RPMI8226 (cell line): Measurements from ENCODE around the gene HAGHL.

Experiments
- DNase-seq: peaks from one replicate; pipeline ENCODE4 v3.0.0-alpha.2; 2015

The HAGHL gene

DNA sequence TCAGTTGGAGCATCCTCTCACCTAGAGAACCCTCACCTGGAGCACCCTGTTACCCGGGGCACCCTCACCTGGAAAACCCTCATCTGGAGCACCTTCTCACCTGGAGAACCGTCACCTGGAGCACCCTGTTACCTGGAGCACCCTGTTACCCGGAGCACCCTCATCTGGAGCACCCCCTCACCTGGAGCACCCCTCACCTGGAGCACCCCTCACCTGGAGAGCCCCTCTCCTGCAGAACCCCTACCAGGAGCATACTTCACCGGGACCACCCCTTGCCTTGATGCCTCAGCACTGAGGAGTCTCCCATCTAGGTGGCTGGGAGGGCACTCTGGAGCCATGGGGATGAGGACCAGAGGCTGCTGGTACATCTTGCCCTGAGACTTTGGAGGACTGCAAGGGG lies 17.9 kb upstream of the HAGHL start:
- no peak for DNase-seq

GRCh38 chr16:709566-710499 lies 17.1 kb upstream of the HAGHL start:
- peak; percentile 71 for DNase-seq

- DNase-seq = peak; percentile 22
Observed at GRCh38 chr16:710500-711075, 16.3 kb upstream of the HAGHL start.

- no peak for DNase-seq
Observed at GRCh38 chr16:711084-711483, 15.8 kb upstream of the HAGHL start.

DNA sequence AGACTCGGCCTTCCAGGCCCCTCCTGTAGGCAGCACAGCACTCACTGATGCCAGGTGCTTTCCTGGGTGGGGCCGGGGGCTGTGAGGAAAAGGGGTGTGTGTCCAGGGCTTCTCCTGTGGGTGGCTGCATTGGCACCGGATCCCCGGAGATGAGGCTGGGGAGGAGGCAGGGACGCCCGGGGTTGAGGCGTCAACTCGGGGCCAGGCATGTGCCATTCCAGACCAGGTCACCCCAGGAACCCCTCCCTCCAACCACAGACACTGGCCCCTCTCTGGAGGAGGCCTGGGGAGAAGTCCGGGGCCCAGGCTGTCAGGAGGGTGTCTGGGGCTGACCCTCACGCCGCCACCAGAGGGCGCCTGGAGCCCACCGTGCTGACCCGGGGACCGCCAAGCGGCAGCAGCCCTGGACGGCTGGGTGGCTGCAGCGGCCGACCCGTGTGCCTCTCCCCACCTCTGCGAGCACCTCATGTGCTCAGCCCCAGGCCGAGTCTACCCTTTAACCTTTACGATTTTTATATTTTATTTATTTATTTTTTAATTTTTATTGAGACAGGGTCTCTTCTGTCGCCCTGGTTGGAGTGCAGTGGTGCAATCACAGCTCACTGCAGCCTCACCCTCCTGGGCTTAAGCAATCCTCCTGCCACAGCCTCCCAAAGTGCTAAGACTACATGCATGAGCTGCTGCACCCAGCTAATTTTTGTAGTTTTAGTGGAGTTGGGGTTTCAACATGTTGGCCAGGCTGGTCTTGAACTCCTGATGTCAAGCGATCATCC lies 15.2 kb upstream of the HAGHL start:
- peak; percentile 85 for DNase-seq

- DNase-seq = peak; percentile 75
Observed at GRCh38 chr16:712740-713250, 14.1 kb upstream of the HAGHL start.

DNA sequence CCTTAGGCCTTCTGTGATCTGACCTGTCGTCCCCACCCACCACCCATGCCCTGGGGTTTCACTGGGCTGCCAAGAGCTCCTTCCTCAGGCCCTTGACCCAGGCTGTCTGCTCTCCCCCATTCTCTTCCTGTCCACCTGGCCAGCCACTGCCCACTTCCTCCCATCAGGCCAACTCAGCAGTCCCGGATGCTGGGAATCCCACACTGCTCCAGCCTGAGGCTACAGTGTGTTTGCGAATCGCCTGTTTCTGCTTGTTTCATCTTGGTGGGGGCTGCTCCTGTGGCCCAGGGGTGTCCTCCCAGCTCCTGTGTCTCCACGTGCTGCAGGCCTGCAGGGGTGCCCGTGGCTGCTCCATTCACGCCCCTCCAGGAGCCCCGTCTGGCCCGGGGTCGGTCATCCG lies 12.8 kb upstream of the HAGHL start:
- DNase-seq = no peak

GRCh38 chr16:714558-715476 lies 12.1 kb upstream of the HAGHL start, which contains the start of gene METRN:
METRN (plus strand) TSS chr16:715118; CDS start chr16:715290, 172 bp downstream.
- peak; percentile 96 for DNase-seq

- DNase-seq = peak; percentile 69
Observed at GRCh38 chr16:715477-716199, 11.3 kb upstream of the HAGHL start.

- DNase-seq = no peak
Observed at GRCh38 chr16:716200-716568, 10.7 kb upstream of the HAGHL start.

DNA sequence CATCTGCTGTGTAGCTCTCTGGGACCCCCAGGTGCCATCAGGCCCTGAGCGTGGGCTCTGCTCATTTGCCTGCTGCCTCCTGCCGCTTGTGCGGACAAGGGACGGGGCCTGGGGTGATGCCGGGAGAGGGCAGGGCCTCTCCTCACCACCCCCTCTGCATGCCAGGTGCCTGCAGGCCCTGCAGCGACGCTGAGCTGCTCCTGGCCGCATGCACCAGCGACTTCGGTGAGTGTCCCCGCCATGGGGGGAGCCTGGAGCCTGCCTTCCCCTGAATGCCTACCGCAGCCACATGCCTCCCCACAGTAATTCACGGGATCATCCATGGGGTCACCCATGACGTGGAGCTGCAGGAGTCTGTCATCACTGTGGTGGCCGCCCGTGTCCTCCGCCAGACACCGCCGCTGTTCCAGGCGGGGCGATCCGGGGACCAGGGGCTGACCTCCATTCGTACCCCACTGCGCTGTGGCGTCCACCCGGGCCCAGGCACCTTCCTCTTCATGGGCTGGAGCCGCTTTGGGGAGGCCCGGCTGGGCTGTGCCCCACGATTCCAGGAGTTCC lies 10.1 kb upstream of the HAGHL start:
- DNase-seq = no peak

GRCh38 chr16:717450-718245 lies 9.3 kb upstream of the HAGHL start:
- DNase-seq = no peak

GRCh38 chr16:718389-718788 lies 8.5 kb upstream of the HAGHL start:
- no peak for DNase-seq

DNA sequence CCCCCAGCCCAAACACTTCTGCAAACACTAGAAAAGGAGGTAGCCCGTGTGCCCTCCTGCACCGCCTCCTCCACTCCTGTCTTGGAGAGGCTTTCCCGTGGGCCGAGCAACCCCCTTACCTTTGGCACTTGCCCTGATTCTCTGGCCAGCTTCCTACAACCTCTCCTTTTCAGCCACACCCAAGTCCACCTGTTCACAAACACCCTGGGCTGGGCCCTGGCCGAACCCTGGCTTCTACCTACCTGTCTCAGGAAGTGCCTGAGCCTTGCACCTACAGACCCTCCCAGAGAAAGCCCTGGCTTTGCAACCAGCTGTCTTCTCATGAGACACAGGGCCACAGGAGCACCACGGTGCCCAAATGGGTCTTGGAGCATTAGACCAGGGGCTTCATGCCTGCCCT lies 8.0 kb upstream of the HAGHL start:
- no peak for DNase-seq

DNA sequence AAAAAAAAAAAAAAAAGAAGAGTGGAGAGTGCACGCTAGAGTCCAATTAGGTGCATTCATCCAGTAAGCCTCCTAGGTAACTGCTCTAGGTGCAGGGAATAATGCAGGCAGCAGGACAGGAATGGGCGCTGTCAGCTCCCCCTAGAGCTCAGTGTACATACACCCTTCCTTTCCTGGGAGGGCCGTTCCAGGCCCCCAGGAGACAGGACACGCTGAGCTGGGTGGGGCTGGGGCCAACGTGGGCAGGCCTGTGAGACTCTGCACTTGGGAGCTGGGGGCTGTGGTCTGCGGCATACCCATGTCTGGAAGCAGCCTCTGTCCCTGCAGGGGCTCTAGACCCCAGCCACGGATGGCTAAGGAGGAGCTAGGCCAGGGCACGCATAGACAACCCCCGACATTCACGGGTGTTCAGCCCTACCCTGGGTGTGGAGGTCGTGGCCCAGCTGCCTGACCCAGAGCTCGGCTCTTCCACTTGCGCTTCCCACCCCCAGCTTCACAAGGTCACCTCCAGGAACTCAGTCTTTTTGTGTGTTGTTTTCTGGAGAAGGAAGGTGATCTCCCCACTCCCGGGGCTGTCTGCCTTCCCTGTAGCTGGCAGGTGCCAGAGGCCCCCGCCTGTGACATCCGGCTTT lies 7.0 kb upstream of the HAGHL start:
- peak; percentile 60 for DNase-seq

GRCh38 chr16:720447-720989 lies 6.4 kb upstream of the HAGHL start:
- peak; percentile 89 for DNase-seq

DNA sequence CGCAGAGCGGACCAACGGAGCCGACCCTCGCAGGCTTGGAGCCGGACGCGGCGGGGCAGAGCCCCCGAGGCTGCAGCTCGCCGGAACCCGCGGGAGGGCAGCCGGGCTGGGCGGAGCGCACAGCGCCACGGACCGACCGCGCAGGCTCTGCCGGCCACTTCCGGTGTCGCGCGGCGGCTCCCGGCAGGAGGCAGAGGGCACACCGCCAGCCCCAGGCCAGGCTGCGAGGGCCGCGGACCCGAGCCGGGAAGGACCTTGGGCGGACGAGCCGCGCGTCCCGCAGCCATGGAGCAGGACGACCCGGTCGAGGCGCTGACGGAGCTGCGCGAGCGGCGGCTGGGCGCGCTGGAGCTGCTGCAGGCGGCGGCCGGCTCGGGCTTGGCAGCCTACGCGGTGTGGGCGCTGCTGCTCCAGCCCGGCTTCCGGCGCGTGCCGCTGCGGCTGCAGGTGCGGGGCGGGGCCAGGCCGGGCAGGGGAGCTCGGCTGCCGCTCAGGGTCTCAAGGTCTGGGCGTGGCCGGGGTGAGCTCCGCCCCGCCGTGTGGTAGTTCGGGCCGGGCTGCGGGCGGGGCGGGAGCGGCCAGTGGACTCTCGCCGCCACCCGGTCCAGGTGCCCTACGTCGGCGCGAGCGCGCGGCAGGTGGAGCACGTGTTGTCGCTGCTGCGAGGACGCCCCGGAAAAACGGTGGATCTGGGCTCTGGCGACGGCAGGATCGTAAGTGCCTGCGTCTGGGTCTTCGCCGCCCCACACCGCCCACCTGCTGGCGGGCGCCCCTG lies 5.7 kb upstream of the HAGHL start, which contains the start of gene ANTKMT:
TSS of gene ANTKMT (plus strand) at position 157 of the 775 bp plus-strand sequence. CDS start at position 286, 129 bp downstream.
- DNase-seq = peak; percentile 99

GRCh38 chr16:721765-722540 lies 5.0 kb upstream of the HAGHL start:
- no peak for DNase-seq
